CD4-positive, alpha-beta T cell treated with Interferon gamma for 1 hour (primary cell): ENCODE data around the gene ITPR1.

ENCODE experiments used
- DNase-seq: peaks from one replicate; pipeline ENCODE4 v3.0.0-alpha.2; 2020

ITPR1 gene

DNA sequence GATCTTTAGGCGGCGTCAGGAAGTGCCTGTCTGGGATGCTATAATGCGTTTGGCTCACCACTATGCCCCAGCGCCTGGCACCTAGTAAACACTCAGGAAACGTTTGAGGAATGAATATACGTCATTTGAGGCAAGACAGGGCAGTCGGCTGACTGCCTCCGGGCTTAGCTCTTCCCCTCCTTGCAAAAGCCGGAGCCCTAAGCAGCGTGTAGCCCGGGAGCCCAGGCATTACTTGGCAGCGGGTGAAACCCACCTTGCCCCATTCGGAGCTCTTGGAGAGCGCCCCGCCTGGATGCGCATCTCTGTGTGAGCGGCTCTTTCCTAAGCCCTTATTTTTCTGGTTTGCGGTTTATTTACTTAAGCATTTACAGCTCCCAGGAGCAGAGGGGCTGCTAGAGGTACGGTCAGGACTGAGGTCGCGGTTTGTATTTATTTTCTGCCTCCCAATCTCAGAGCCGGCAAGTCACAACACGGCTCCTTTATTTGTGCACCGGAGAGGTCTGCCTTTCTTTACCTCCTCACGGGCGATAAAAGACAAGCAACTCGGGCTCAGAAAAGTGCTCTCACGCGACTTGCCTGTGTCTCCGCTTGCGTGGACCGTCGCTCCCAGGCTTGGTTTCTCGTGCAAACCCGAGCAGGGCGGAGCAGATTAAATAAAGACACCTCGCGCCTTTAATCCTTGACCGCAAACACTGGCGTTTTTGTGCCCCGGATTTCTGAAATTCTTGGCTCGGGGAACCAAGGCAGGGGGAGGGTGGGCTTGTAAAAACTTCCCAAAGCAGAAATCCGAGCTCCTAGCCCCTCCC is 737 bp upstream of the ITPR1 start:
- DNase-seq, result peak; percentile 44

DNA sequence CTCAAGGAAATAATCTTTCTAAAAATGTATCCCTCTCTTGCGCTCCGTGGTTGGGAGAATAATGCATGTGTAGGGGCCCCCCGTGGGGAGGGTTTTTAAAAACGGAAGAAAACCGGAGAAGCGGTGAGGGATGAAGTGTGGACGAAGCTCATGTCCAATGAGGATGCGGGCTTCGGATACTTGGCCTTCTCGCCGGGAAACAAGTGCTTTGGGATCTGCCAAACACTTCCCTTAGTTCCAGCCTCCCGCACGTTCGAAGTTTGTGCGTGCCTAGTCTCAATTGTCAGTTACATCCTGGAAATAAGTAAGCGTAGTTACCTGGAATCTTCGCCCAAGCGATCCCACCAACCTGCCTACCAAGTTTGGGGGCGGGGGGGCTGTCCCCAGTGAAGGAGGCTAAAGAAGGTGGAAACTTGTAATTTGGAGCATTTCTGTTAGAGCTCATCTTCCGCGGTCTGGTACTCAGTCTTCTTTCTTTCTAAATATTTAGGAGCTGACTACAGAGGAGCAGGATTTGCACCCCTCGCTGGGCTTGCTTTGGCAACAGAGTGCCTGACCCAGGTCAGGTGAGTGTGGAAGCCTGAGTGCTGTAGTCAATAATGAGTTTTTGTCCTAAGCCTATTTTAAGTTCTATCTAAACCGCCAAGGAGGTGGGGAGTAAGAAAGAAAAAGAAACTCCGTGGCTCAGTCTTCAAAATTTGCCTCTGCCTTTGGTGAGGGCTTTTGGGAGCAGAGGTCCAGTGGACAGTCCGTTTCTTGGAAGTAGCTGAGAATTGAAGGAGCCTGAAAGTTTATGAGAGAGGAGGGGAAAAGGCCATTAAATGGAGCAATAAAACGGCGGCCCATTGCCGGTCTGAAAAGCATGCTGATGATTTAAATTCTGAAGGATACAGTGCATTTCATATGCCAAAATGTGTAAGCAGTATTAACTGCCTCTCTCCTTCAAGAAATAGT is 1.1 kb downstream of the ITPR1 start:
- no peak for DNase-seq

DNA sequence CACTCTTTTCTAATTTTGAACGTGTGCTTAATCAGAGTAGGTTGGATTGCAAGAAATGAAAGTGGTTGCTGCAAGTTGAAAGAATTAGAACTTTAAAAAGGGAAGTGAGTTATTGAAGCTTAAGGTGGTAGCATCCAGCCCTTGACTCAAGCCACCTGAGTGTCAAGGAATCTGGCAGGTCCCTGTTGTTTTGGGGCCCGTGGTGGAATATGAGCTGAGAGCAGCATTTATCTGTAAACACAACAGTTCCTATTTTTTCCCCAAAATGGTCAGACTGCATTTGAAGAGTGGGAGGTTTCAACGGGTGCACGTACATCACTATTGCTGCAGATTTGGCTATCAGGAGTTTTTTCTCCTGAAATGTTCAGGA is 1.7 kb downstream of the ITPR1 start:
- no peak for DNase-seq

DNA sequence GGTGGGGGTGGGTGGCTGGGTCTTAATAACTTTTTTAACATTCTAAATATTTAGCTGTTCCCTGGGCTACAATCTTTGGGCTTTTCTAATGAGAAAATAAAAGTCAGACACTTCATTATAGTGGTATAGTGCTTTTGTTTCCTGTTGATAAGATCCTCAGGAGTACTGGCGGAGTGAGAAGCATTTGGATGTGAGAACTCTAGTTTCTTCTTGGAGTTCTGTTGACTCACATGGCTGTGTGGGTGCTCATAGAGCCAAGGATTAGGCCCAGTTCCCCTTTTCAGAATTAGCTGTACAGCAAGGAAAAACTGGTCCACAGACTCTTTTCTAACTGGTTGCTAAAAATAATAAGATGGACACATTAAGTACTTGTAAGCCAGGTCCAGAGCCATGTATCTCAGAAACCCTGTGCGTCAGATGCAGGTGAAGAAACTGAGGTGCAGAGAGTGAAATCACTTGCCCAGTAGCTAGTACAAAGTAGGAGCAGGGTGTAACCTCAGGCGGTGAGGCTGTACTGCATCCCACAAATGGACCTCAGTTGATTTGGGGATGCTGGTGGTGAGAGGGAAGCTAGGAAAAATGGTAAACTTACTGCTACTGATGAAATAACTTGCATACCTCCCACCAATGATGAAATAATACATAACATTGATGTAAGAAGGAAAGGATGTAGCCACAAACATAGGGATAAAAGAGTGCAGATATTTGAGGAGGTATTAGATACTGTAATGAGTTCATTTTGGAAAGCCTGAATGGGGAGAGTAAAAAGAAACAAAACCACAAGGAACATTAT is 2.3 kb downstream of the ITPR1 start:
- DNase-seq, result no peak

DNA sequence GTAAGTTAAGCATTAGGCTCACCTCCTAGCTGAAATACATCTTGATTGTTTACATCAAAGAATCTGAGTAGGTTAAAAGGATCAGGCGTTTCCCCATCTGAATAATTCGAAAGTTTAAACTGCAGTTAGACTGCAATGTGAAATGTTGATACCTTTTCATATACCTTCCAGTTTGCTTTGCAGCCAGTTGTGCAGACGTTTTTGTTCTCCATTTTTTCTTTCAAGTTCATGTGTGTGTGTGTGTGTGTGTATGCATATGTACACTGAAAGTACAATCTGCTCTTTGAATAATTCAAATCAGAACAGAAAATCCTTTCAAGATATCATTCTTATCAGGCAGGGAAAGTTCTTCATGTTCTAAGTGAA is 2.9 kb downstream of the ITPR1 start:
- no peak for DNase-seq

DNA sequence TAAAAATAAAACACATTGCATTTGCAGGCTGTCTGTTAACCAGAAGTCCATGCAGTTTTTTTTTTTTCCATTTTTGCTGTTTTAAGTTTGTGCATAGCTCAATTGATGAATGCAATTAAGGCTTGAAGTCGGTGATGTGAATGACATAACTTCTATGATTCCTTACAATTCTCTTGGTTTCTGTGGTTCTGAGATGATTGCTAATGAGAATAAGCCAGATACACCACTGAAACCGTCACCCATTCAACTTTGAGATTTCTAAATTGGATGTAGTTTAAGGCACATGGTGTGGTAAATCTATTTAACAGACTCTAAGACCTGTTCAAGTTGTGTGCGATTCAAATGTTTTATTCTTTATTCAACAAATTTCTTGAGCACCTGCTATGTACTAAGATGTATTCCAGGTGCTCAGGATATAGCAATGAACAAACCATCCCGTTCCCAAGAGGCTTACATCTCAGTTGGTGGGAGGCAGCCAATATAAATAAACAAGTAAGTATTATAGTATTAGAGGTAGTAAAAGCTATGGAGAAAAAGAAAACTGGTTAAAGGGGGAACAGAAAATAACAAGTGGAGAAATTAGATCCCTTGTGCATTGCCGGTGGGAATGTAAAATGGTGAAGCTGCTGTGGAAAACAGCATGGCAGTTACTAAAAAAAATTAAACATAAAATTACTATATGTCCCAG is 4.0 kb downstream of the ITPR1 start:
- no peak for DNase-seq

DNA sequence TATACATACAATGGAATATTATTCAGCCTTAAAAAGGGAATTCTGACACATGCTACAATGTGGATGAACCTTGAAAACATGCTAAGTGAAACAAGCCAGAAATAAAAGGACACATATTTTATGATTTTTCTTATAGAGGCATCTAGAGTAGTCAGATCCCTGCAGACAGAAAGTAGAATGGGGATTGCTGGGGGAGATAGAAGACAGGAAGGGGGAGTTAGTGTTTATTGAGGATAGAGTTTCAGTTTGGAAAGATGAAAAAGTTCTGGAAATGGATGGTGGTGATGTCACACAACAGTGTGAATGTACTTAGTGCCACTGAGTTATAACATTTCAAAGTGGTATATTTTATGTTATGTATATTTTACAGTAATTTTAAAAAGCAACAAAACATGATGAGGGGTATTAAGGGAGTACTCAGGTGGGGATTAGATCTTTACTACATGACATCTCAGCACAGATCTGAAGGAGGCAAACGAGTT is 4.7 kb downstream of the ITPR1 start:
- DNase-seq, result no peak

DNA sequence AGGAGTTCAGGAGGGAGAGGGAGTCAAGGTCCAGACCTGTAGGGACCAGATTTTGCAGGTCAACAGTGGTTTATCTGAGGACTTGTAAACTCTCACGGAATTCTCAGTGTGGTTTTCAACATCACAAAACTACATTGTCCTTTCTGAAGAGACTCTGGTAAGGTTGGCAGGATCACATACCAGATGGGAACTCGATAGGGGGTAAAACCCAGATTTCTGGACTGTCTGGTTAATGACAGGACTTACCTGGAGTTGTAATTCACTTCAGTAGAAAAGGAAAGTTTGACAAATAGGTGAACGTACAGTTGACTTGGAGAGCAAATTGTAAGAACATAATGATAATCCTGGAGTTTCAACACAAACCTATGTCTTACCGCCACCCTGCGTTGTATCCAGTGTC is 5.3 kb downstream of the ITPR1 start:
- DNase-seq, result no peak

DNA sequence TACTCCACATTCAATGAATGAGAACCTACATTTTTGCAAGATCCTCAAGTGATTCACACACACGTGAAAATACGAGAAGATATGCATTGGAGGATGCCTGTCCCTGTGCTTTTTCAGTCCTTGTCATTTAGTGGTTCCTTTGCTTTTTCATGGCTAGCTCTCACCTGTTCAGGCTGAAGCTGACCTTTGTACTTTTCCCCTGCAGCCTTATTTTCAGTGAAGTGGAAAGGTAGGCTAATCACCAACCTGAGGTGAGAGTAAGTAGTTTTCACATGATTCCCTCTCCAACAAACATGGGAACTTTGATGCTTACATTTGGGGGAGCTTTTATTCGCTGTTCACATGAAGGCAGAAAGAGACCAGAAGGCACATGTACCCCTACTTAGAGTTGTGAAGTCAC is 8.3 kb downstream of the ITPR1 start:
- no peak for DNase-seq

DNA sequence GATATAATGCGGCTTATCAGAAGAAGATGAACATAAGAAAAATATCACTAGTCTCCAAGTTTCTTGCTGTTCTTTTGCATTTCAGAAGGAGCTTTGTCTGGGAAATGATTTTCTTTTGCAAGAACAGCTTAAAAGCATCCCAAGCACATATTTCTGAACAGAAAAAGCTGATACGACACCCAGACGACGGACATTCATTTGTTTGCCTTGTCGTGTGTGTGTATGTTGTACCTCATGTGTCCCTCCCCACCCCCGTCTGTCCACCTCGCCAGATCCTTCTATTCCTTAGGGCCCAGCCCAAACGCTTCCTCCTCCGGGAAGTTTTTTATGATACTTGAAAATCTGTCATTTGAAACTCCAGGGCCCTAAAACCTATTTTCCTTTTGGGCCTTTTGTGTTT is 8.8 kb downstream of the ITPR1 start:
- DNase-seq, result no peak

DNA sequence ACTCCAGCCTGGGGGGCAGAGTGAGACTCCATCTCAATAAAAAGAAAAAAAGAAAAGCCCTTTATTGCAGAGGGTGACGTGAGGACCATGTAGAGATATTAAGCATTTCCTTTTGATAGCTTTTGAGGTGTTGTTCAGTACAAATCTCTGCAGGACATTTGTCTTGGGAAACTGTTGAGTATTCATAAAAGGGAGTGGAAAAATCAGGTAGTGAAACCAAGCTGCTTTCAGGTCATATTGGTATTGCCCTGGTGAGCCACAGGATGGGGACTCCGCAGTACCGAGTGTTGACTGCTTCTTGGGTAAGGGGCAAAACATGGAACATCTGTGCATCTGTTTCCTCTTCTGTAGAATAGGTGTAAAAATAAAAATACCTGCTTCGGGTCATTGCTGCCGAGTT is 9.9 kb downstream of the ITPR1 start:
- peak; percentile 45 for DNase-seq

DNA sequence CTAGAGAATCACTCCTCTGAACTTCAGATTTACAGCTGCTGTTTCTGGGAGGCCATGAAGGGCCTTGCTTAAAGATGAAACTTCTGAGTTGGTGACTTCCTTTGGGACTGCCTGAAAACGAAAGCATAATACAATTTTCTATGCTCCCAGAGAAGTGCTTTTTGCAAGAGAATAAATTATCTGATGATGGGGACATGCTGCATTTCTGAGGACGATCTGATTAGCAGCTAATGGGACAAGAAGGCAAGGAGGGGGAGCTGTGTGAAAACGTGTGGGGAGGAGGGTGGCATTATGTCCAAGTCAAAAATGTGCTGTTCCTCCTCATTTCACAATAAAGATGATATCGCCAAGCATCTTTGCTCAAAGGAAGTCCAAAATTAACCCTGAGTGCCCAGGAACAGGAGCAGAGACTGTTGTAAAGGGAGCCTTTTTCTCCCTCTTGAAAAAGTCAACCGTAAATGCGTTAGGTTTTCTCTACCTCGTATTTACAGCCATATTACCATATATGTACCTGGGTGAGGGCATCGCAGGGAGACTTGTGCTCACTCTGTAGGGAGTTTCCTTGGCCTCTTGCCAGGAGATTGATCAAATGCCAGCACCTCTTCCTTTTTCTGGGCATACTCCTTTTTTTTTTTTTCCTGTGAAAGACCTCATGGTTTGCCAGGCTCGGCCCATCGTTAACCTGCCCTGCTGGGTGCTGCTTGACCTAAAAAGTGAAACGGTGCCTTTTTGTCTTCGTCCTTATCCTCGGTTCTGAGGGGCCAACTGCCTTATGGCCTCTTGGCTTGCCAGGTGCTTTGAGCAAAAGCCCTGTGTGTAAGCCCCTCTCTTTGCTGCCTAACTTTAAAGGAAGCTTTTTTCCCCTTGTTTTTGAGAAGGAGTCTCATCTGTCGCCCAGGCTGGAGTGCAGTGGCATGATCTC is 11.5 kb downstream of the ITPR1 start:
- peak; percentile 33 for DNase-seq

DNA sequence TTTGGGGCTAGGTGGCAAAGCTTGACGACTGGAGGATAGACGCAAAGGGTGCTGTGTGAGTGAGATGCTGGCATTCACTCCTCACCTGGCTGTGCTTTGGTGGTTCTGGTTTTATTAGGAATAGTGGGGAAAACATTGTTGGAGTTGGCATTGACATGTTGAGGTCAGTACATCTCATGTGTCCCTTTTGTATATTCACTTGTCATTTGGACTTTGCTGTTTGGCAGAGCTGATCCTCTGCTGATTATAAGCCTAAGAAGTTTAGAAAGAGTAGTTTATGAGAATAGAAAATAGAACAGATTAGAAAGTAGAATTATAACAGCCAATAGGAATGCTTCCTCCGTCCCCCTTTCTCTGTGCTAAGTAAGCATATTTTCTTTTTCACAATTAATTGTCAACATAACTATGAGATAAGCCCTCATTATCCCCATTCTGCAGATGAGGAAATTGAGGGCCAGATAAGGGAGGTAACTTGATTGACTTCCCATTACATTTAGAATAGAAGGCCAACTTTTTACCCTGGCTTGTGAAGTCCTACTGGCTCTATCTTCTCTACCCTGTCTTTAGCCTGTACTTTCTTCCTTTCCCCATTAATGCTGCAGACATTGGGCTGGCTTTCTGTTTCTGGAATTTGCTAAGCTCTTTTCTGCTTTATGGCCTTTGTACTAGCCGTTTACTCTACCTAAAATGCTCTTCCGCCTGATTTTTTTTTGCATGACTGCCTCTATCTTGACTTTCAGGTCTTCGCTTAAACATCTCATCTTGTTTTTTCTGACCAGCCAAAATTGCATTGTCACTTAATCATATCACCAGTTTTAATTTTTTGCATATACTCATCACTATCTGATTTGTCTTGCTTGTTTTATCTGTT is 12.8 kb downstream of the ITPR1 start:
- no peak for DNase-seq

DNA sequence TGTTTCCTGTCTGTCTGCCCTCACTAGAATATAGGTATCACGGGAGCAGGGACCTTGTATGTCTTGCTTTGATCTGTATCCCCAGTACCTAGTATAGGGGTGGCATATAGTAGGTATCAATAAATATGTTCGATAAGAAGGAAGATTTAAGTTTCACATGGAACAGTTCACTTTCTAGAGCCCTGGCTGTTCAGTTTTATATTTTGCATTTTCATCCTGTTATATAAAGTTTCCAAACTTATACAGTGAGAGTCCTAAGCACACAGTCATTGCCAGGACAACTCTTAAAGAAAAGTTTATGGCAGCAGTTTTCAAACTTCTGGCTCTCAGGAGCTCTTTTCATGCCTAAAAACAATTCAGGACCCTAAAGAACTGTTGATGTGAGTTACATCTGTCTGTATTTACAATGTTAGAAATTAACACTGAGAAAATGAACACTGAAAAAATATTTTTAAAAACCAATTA is 13.4 kb downstream of the ITPR1 start:
- no peak for DNase-seq

DNA sequence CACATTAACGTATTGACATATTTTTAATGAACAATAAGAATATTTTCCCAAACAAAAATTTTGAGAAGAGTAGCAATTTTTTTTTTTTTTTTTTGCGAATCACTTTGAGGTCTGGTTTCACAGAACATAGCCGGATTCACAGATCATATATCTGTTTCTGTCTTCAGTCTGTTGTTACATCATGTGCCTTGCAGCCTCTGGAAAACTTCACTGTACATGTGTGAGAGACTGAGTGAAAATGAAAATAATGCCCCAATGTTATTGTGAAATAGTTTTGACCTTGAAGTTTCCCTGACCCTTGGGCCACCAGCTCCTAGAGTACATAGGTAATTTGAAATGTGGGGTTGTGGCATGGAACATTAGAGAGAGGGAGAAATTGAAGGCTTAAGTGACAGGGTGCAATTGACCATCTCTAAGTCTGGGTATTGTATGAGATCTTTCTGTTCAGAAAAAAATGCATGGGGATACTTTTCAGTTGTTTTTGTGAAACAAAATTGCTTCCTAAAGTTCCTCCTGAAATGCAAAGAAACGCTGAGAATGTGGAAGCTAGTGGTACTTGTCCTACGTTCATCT is 14.0 kb downstream of the ITPR1 start:
- no peak for DNase-seq

DNA sequence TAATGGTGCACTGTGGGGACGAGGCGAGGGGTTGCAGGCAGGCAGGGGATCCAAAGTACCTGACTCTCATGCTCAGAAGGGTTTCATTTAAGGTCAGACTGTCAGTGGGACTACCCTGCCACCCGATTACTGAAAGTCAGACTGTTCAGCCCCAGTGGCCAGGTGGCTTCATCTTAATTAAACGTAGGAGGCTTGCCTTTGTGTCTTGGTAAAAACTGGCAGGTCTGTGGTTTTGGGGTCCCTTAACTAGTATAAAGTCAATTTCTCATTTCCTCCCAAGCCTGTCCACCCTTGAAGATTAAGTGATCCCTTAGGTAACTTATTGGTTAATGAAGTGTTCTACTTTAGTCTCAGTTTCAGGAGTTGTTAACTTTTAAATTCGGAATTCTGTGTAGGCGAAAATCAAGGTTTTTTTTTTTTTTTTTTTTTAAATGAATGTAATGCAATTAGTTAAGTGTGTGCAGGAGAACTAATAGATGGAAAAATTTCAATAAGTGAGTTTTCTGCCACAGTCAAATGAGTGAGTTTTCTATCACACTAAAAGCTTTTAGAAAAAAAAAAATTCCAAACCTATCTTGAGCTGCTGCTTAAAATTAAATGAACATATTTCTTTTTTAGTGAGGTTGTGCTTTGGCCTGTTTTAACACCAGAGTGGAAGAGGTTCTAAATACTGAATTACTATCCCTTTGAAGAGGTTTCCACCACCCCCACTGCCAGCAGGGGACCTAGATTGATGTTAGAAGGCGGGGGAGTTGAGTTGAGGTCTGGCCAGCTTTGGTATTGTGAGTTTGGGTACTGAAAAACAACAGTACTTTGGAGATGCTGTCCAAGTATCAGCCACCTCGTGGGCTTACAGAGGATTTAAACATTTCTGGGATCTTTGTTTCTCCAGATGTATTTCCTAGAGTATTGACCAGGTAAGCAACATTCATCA is 15.2 kb downstream of the ITPR1 start:
- DNase-seq, result no peak

DNA sequence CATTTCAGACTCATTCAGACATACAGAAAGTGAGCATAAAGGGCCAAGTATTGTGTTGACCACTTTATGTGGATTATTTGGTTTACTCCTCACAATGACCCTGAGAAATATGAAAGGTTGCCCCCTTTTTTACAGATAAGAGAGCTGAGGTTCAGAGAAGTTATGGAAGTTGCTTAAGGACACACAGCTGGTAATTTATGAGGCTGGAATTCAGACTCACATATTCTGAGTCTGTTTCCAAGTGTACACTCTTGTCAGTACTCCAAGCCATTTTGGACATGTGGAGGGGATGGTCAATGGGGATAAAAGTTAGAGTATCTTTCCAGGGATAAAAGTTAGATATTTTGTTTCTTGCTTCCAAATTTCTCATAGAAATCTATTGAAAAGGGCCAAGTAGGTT is 15.9 kb downstream of the ITPR1 start:
- DNase-seq, result no peak

DNA sequence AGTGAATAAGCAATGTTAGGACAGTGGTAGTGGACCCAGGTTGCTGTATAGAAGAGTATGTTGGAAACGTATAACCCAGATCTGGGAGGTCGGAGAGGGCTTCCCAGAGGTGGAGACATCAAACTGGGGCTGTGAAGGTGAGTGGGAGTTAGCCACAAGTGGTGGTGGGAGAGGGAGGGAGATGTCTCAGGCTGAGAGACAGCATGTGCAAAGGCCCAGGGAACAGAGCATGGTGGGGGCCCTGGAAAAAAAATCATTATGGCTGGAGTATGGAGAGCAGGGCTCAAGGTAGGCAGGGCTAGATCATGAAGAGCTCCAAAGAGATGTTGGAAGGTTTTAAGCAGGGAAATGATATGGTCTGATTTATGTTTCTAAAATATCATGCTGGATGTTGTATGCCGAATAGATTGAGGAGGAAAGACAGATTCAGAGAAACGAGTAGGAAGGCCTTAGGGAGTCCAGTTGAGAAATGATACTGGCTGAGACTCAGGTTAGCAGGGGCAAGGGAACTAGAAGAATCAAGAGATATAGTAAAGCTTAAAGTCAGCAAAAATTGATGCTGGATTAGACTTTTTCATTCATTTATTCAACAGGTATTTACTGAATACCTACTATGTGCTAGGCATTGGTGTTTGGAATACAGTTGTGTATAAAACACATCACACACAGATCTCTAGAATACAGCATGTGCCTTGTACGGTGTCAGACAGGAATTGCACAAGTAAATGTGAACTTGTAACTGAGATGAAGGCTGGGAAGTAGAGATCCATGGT is 17.0 kb downstream of the ITPR1 start:
- DNase-seq, result no peak
